Measurements from ENCODE around the gene SYT11.

GRCh38 chr1:155850345-155850744 is 9.0 kb upstream of the SYT11 start:
- TF ChIP-seq CTCF (IDR thresholded peaks at IDR 0.05) = no peak
- TF ChIP-seq EZH2 (IDR thresholded peaks at IDR 0.05) = no peak

Measured in neural progenitor cell (in vitro differentiated cells).